K562 (cell line): ENCODE results near the gene PDHX. TPM values are rescaled to one million over a fixed set of nuclear protein-coding genes. Genes with fewer than 3 reads are reported as not detected.

Experiments
- ATAC-seq: fragments of 200-7000 bp; cut with Tn5 transposase; 3 replicates; pipeline ENCODE4 v1.9.1; 2020; ENCODE audit warnings: moderate library complexity
- BruUV-seq: library from RNA; stranded (reverse); fragments of 400-500 nt; replicated peaks from 2 replicates; lab custom pipeline; 2021; lab: Mats Ljungman, UMichigan
- CTCF ChIA-PET: fragments of 300-600 bp; formaldehyde crosslinking; extraction: SDS; loops from one replicate; lab custom pipeline; 2021; ENCODE audit warnings: low intra/inter-chr PET ratio; lab: Yijun Ruan, JAX
- POLR2A ChIA-PET: fragments of 300-600, 350-650 bp; sonication (Branson Sonifier 250); formaldehyde crosslinking; extraction: SDS; loops from one replicate; lab custom pipeline; 2021; ENCODE audit warnings: antibody characterized with exemption, inconsistent platforms; lab: Yijun Ruan, JAX
- DNase-seq, 4 experiments: peaks; one replicate each; pipeline versions ENCODE4 v3.0.0 to v3.0.0-alpha.2; 2011 to 2018; ENCODE audit warnings: low spot score in 3 of 4, mixed read lengths in 3 of 4; ENCODE audit errors: extremely low read depth in 1 of 4
- FAIRE-seq: peaks from 2 replicates; lab custom pipeline; 2011; peaks lifted over from hg19 to GRCh38; lab: Jason Lieb, UNC
- H2AFZ ChIP-seq: 2 replicates; pipeline ENCODE4 v1.6.0; 2011; ENCODE audit warnings: low read depth, low read length, control low read depth, inconsistent platforms
- H3K27ac ChIP-seq: fragments of 200-600 bp; 3 replicates; pipeline ENCODE4 v1.8.0; 2011; ENCODE audit warnings: low read depth, mild to moderate bottlenecking, control low read depth, inconsistent platforms, low read length, moderate library complexity, mixed read lengths; ENCODE audit errors: extremely low read depth
- H3K27me3 ChIP-seq, 2 experiments: fragments of 300-600 bp in 1 of 2; 2 replicates in 1 of 2; 3 replicates in 1 of 2; pipeline versions ENCODE4 v1.6.0 to v1.8.0; 2011; ENCODE audit warnings: inconsistent platforms in 2 of 2, low read length in 2 of 2, mild to moderate bottlenecking in 1 of 2, mixed read lengths in 1 of 2, moderate library complexity in 1 of 2; ENCODE audit not compliant: control insufficient read depth in 2 of 2, insufficient read depth in 2 of 2
- H3K36me3 ChIP-seq: fragments of 300-600 bp; 3 replicates; pipeline ENCODE4 v1.8.0; 2011; ENCODE audit warnings: mild to moderate bottlenecking, low read length, inconsistent platforms; ENCODE audit not compliant: control insufficient read depth, insufficient read depth
- H3K4me1 ChIP-seq, 2 experiments: fragments of 200-600 bp in 1 of 2; replicated peaks in 1 of 2; 2 replicates in 1 of 2; 3 replicates in 1 of 2; pipeline versions ENCODE4 v1.5.1 to v1.8.0; 2011; ENCODE audit warnings: inconsistent platforms in 2 of 2, low read length in 2 of 2, mild to moderate bottlenecking in 1 of 2, mixed read lengths in 1 of 2, moderate library complexity in 1 of 2; ENCODE audit not compliant: control insufficient read depth in 2 of 2, insufficient read depth in 2 of 2
- H3K4me2 ChIP-seq: 2 replicates; pipeline ENCODE4 v1.6.1; 2011; ENCODE audit warnings: low read length, control low read depth, inconsistent platforms, mixed read lengths; ENCODE audit not compliant: insufficient read depth
- H3K4me3 ChIP-seq: fragments of 200-600 bp; sonication (generic), shearing (Covaris generic); 2 replicates; pipeline ENCODE4 v1.5.1; 2016; ENCODE audit warnings: control low read depth, inconsistent platforms
- H3K79me2 ChIP-seq: fragments of 200-600 bp; 3 replicates; pipeline ENCODE4 v1.8.0; 2011; ENCODE audit warnings: low read length, inconsistent platforms; ENCODE audit not compliant: control insufficient read depth, insufficient read depth
- H3K9ac ChIP-seq, 2 experiments: 2 replicates each; pipeline versions ENCODE4 v1.6.0 to v1.6.1; 2011; ENCODE audit warnings: low read depth in 2 of 2, low read length in 2 of 2, control low read depth in 1 of 2, inconsistent platforms in 1 of 2, mild to moderate bottlenecking in 1 of 2, mixed read lengths in 1 of 2; ENCODE audit not compliant: insufficient read depth in 1 of 2
- H3K9me1 ChIP-seq: one replicate; pipeline ENCODE4 v1.6.0; 2011; ENCODE audit warnings: inconsistent platforms, mild to moderate bottlenecking, low read length, moderate library complexity; ENCODE audit not compliant: control insufficient read depth, insufficient read depth
- H3K9me3 ChIP-seq: replicated peaks from 2 replicates; pipeline ENCODE4 v1.5.1; 2011; ENCODE audit warnings: low read depth, low read length, inconsistent platforms; ENCODE audit not compliant: control insufficient read depth, insufficient read depth
- H4K20me1 ChIP-seq: replicated peaks from 2 replicates; pipeline ENCODE4 v1.6.1; 2011; ENCODE audit warnings: low read length, inconsistent platforms, mixed read lengths; ENCODE audit not compliant: control insufficient read depth, insufficient read depth
- CBX5 ChIP-seq: IDR thresholded peaks from 2 replicates; pipeline ENCODE4 v1.6.1; 2014; ENCODE audit warnings: low read depth, borderline replicate concordance
- CXXC5 ChIP-seq: fragments of 250-450 bp; sonication (Bioruptor Pico); IDR thresholded peaks from 2 replicates; pipeline ENCODE4 v1.8.0; 2022; ENCODE audit warnings: inconsistent platforms, mild to moderate bottlenecking, moderate library complexity
- ELF4 ChIP-seq: fragments of 450-650 bp; formaldehyde crosslinking; IDR thresholded peaks from 2 replicates; pipeline ENCODE4 v1.4.0; 2022; ENCODE audit warnings: missing genetic modification characterization
- ESRRA ChIP-seq: fragments of 450-650 bp; IDR thresholded peaks from 2 replicates; pipeline ENCODE4 v1.6.1; 2014; ENCODE audit warnings: low read depth, mild to moderate bottlenecking, moderate library complexity, borderline replicate concordance
- JUND ChIP-seq, 2 experiments: IDR thresholded peaks; 2 replicates in 1 of 2; 3 replicates in 1 of 2; pipeline ENCODE4 v1.6.1; 2011; ENCODE audit warnings: borderline replicate concordance in 2 of 2, low read depth in 2 of 2, low read length in 2 of 2, improper control_type of control experiment in 1 of 2, missing biosample characterization in 1 of 2, missing genetic modification characterization in 1 of 2, missing genetic modification reagents in 1 of 2
- KLF6 ChIP-seq: fragments of 250-450 bp; sonication (Bioruptor Pico); IDR thresholded peaks from 2 replicates; pipeline ENCODE4 v1.4.0; 2020; ENCODE audit warnings: mild to moderate bottlenecking, moderate library complexity, borderline replicate concordance
- PHB2 ChIP-seq: fragments of 450-650 bp; IDR thresholded peaks from 2 replicates; pipeline ENCODE4 v1.6.1; 2017; ENCODE audit warnings: low read depth
- RB1 ChIP-seq: fragments of 450-650 bp; IDR thresholded peaks from 2 replicates; pipeline ENCODE4 v1.6.1; 2017; ENCODE audit warnings: low read depth, mild to moderate bottlenecking
- RFX5 ChIP-seq: IDR thresholded peaks from 2 replicates; pipeline ENCODE4 v1.6.1; 2011; ENCODE audit warnings: low read depth, mild to moderate bottlenecking, improper control_type of control experiment, low read length
- RUNX1 ChIP-seq: sonication (generic); IDR thresholded peaks from 2 replicates; pipeline ENCODE4 v1.6.1; 2016; ENCODE audit warnings: antibody characterized with exemption, low read depth
- ZFP36 ChIP-seq: fragments of 150-350 bp; IDR thresholded peaks from 2 replicates; pipeline ENCODE4 v1.6.1; 2018; ENCODE audit warnings: low read length, low read depth; ENCODE audit not compliant: partially characterized antibody
- ZNF274 ChIP-seq: IDR thresholded peaks from 2 replicates; pipeline ENCODE4 v1.6.1; 2011; ENCODE audit warnings: low read depth, mild to moderate bottlenecking, low read length, moderate library complexity, borderline replicate concordance
- ZNF407 ChIP-seq: fragments of 450-650 bp; IDR thresholded peaks from 2 replicates; pipeline ENCODE4 v1.6.1; 2016; ENCODE audit warnings: low read depth
- ZNF586 ChIP-seq: fragments of 450-650 bp; formaldehyde crosslinking; conservative IDR thresholded peaks from 2 replicates; pipeline ENCODE4 v1.4.0; 2020; ENCODE audit warnings: mild to moderate bottlenecking, moderate library complexity
- WGBS: fragments of 100-300 bp; shearing (Covaris generic); methylation state at CpG from one replicate; pipeline ENCODE4 v1.1.6; 2016; ENCODE audit warnings: low coverage, mixed read lengths; ENCODE audit not compliant: insufficient coverage; ENCODE audit errors: missing lambda C conversion rate; 5-methylcytosine and 5-hydroxymethylcytosine counted together
- in situ Hi-C: fragments of 300-500 bp; cut with MboI; formaldehyde crosslinking; loops from 4 replicates; pipeline ENCODE4 v1.15.0; 2018; ENCODE audit warnings: inconsistent platforms, mixed read lengths
- intact Hi-C: fragments of 100-400 bp; cut with micrococcal nuclease; formaldehyde crosslinking; loops from 2 replicates; pipeline ENCODE4 v1.14.2; 2022
- polyA plus RNA-seq, 8 experiments: library from polyadenylated mRNA; depleted of rRNA in 4 of 8; stranded (reverse) in 5 of 8; unstranded in 3 of 8; fragments of >200 nt; fragmentation: Nextera tagmentation in 2 of 8; fragmentation: Illumina TruSeq in 1 of 8; extraction: Ambion mirVana in 2 of 8; extraction: Trizol in 1 of 8; gene quantifications; 2 replicates each; pipeline versions ENCODE4 v1.2.1 to v1.2.3, GENCODE V29; 2011 to 2014; ENCODE audit warnings: inconsistent platforms in 1 of 8, missing spikeins in 1 of 8
- total RNA-seq, 7 experiments: library from RNA; depleted of rRNA in 6 of 7; stranded (reverse); fragments of >200 nt in 6 of 7; fragmentation: Illumina TruSeq in 2 of 7; extraction: Trizol in 2 of 7; gene quantifications; 2 replicates each; pipeline versions ENCODE4 v1.2.1 to v1.2.3, GENCODE V29; 2011 to 2021; ENCODE audit warnings: low replicate concordance in 1 of 7

PDHX gene
- total and polyA plus RNA-seq, 9 of the 15 experiments (the other 6 are each of a cell fraction or from before 2014, with no cell fraction given) = 20.8 to 43.5 (median 31.2) TPM

- ATAC-seq = no peak
- no peak for DNase-seq
- H3K27ac ChIP-seq = no peak overlapping the region
- ChIA-PET POLR2A (no interaction called here), CTCF (no interaction called here)
- FAIRE-seq = no peak
- H3K9ac ChIP-seq = no peak overlapping the region
- no peak overlapping the region for H3K4me2 ChIP-seq
- intact Hi-C loops = no loop called here
- H3K4me3 ChIP-seq = no peak overlapping the region
- peaks cover 87% of the 10 kb centered on the region for H3K79me2 ChIP-seq
- no peaks in the 10 kb centered on the region for H3K9me1 ChIP-seq
- no TSS peak for BruUV-seq
- TF ChIP-seq ZNF274 (no peak), RUNX1 (no peak), RB1 (no peak), JUND (IDR thresholded peaks at IDR 0.05; ENCODE audit: borderline replicate concordance, low read depth, low read length) (no peak), JUND (tag; IDR thresholded peaks at IDR 0.05; ENCODE audit: borderline replicate concordance, low read depth, low read length) (no peak), CXXC5 (CRISPR knock-in tag) (no peak), ELF4 (CRISPR knock-in tag) (no peak), ZNF407 (no peak), ZNF586 (CRISPR knock-in tag) (no peak), PHB2 (no peak), CBX5 (no peak), KLF6 (CRISPR knock-in tag) (no peak), ESRRA (no peak), RFX5 (no peak), ZFP36 (no peak)
- no peaks in the 10 kb centered on the region for H4K20me1 ChIP-seq
- no peak overlapping the region for H2AFZ ChIP-seq
- H3K9me3 ChIP-seq = no peaks in the 10 kb centered on the region
- peaks cover 16% of the 10 kb centered on the region; the same call in 2 of the 3 replicates for H3K36me3 ChIP-seq
- WGBS = 84% methylated on average over 4 of the region's 4 CpGs
- in situ Hi-C loops = no loop called here
- H3K4me1 ChIP-seq = peaks cover 3 to 4% of the 10 kb centered on the region in 2 experiments; a peak in 1 of 5 replicates
- H3K27me3 ChIP-seq = no peaks in the 10 kb centered on the region
Observed at GRCh38 chr11:34921156-34921555, 4.7 kb downstream of the PDHX start.
